ENCODE results near the gene FUT3. TPM values are rescaled to one million over a fixed set of nuclear protein-coding genes. Genes with fewer than 3 reads are reported as not detected.

The FUT3 gene
- total and polyA plus RNA-seq, 4 donors, result 0.25 to 0.47 (median 0.27) TPM; not detected in 1

DNA sequence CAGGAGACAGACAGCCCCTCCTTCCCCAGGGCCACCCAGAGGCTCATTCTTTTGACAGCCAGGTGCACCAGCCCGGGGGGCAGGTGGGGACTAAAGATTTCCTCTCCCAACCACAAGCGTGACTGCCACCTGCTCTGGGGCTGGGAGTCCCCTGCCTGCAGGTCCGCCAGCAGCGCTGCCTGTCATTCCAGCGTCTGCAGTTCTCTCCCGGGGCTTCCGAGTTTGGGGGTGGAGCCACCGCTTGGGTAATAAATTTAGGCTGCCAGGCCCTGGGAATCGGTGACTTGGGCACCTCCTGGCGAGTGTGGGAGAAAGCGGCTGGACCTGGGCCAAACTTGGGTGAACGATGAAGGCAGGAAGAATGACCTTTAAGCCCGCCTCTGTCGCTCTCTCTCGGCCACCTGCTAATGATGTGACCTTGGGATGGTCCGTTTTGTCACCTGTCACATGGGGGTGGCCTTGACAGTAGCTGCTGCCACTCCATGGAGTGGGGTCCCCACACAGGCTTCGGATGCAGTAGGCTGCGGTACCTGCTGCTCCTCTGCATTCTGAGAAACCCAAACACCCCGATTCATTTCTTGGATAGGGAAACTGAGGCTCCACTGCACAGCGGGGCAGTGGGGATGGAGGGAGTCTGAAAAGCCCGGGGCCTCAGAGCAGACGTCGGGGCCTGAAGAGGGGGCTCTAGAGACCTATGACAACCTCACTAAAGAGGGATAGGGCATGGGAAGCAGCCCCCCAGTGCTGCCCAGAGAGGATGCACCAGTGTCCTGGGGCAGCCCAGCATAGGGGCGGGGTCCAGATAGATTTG lies 24.5 kb downstream of the FUT3 start (continued):
- TF ChIP-seq, protein P1, sequence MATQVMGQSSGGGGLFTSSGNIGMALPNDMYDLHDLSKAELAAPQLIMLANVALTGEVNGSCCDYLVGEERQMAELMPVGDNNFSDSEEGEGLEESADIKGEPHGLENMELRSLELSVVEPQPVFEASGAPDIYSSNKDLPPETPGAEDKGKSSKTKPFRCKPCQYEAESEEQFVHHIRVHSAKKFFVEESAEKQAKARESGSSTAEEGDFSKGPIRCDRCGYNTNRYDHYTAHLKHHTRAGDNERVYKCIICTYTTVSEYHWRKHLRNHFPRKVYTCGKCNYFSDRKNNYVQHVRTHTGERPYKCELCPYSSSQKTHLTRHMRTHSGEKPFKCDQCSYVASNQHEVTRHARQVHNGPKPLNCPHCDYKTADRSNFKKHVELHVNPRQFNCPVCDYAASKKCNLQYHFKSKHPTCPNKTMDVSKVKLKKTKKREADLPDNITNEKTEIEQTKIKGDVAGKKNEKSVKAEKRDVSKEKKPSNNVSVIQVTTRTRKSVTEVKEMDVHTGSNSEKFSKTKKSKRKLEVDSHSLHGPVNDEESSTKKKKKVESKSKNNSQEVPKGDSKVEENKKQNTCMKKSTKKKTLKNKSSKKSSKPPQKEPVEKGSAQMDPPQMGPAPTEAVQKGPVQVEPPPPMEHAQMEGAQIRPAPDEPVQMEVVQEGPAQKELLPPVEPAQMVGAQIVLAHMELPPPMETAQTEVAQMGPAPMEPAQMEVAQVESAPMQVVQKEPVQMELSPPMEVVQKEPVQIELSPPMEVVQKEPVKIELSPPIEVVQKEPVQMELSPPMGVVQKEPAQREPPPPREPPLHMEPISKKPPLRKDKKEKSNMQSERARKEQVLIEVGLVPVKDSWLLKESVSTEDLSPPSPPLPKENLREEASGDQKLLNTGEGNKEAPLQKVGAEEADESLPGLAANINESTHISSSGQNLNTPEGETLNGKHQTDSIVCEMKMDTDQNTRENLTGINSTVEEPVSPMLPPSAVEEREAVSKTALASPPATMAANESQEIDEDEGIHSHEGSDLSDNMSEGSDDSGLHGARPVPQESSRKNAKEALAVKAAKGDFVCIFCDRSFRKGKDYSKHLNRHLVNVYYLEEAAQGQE (IDR thresholded peaks at IDR 0.05), result peak; percentile 34
- TF ChIP-seq, protein P2, sequence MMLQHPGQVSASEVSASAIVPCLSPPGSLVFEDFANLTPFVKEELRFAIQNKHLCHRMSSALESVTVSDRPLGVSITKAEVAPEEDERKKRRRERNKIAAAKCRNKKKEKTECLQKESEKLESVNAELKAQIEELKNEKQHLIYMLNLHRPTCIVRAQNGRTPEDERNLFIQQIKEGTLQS (IDR thresholded peaks at IDR 0.05), result peak; percentile 19
- TF ChIP-seq YY1 (IDR thresholded peaks at IDR 0.05) (peak; percentile 47), FOXA1 (IDR thresholded peaks at IDR 0.05) (no peak), RAD21 (IDR thresholded peaks at IDR 0.05) (peak; percentile 70 to 79), TAF1 (conservative IDR thresholded peaks at IDR 0.05) (no peak), RXRA (IDR thresholded peaks at IDR 0.05) (peak; percentile 72), HNF4G (IDR thresholded peaks at IDR 0.05) (peak; percentile 25)

DNA sequence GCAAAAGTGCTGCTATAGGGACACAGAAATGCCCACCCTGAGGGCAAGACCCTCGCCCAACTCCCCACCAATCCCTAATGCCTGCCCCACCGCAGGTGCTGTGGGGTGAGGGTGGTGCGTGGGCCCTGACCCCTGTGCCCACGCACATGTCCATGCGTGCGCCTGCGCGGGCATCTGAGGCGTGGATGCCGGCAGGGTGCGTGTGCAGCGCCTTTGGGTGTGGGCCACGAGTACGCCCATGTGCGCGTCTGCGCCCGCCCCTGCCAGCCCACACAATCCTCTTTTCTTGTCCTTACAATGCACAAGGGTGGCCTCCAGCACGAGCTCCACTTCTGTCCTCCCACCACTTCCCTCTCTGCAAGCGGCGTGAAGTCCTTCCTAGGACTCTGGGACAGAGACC lies 26.1 kb downstream of the FUT3 start:
- WGBS, result 97% methylated on average over 21 of the region's 21 CpGs
- DNase-seq (ENCODE audit: low spot score), result no peak
- Histone ChIP-seq H3K4me3 (ENCODE audit: low read depth in 1 of 3, low read length in 3 of 3) (no peak overlapping the region), H3K36me3 (ENCODE audit: control insufficient read depth in 4 of 4, insufficient read depth in 3 of 4, low read depth in 1 of 4, low read length in 3 of 4) (no peaks in the 10 kb centered on the region), H3K27ac (ENCODE audit: low read depth in 1 of 2, low read length in 2 of 2) (no peak overlapping the region), H3K9me3 (ENCODE audit: control insufficient read depth in 4 of 4, low read length in 3 of 4) (no peaks in the 10 kb centered on the region), H3K4me1 (ENCODE audit: control insufficient read depth in 4 of 4, insufficient read depth in 4 of 4, low read length in 3 of 4) (peaks cover 9 to 41% (median 24%) of the 10 kb centered on the region in 4 donors), H3K27me3 (ENCODE audit: control insufficient read depth in 4 of 4, insufficient read depth in 4 of 4, low read length in 3 of 4) (no peaks in the 10 kb centered on the region), H3K9ac (ENCODE audit: low read depth in 1 of 2, low read length in 2 of 2) (no peak overlapping the region)
- TF ChIP-seq JUND (IDR thresholded peaks at IDR 0.05) (no peak), YY1 (IDR thresholded peaks at IDR 0.05) (no peak), RXRA (IDR thresholded peaks at IDR 0.05) (no peak), HNF4A (conservative IDR thresholded peaks at IDR 0.05) (no peak), SP1 (IDR thresholded peaks at IDR 0.05) (no peak), NR2F2 (IDR thresholded peaks at IDR 0.05) (no peak), RAD21 (IDR thresholded peaks at IDR 0.05) (no peak)
- TF ChIP-seq, protein P3, sequence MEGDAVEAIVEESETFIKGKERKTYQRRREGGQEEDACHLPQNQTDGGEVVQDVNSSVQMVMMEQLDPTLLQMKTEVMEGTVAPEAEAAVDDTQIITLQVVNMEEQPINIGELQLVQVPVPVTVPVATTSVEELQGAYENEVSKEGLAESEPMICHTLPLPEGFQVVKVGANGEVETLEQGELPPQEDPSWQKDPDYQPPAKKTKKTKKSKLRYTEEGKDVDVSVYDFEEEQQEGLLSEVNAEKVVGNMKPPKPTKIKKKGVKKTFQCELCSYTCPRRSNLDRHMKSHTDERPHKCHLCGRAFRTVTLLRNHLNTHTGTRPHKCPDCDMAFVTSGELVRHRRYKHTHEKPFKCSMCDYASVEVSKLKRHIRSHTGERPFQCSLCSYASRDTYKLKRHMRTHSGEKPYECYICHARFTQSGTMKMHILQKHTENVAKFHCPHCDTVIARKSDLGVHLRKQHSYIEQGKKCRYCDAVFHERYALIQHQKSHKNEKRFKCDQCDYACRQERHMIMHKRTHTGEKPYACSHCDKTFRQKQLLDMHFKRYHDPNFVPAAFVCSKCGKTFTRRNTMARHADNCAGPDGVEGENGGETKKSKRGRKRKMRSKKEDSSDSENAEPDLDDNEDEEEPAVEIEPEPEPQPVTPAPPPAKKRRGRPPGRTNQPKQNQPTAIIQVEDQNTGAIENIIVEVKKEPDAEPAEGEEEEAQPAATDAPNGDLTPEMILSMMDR (IDR thresholded peaks at IDR 0.05; ENCODE audit: low read depth, low read length, missing input control), result no peak

DNA sequence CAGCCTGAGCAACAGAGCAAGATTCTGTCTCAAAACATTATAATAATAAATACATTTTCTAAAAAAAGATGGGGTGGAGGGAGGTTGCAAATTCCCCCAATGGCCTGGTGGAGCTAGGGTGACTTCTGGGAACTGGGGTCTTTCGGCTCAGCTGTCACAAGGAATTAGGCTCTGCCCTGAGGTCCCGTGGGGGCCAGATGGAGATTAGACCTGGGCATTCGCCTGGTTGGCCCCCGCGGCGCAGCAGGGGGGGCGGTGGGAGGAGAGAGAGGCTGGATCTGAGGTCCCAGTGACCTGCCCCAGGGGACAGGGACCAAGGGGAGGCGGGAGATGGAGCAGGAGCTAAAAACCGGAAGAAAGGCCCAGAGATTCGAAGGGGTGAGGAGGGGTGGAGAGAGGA lies 26.5 kb downstream of the FUT3 start:
- 92% methylated on average over 10 of the region's 10 CpGs for WGBS
- Histone ChIP-seq H3K27ac (ENCODE audit: low read depth in 1 of 2, low read length in 2 of 2) (no peak overlapping the region), H3K36me3 (ENCODE audit: control insufficient read depth in 4 of 4, insufficient read depth in 3 of 4, low read depth in 1 of 4, low read length in 3 of 4) (no peaks in the 10 kb centered on the region), H3K27me3 (ENCODE audit: control insufficient read depth in 4 of 4, insufficient read depth in 4 of 4, low read length in 3 of 4) (no peaks in the 10 kb centered on the region), H3K9ac (ENCODE audit: low read depth in 1 of 2, low read length in 2 of 2) (no peak overlapping the region), H3K4me1 (ENCODE audit: control insufficient read depth in 4 of 4, insufficient read depth in 4 of 4, low read length in 3 of 4) (peaks cover 9 to 41% (median 24%) of the 10 kb centered on the region in 4 donors), H3K9me3 (ENCODE audit: control insufficient read depth in 4 of 4, low read length in 3 of 4) (no peaks in the 10 kb centered on the region), H3K4me3 (ENCODE audit: low read depth in 1 of 3, low read length in 3 of 3) (no peak overlapping the region)
- TF ChIP-seq EGR1 (IDR thresholded peaks at IDR 0.05; ENCODE audit: low read depth in 2 of 2) (no peak), JUND (IDR thresholded peaks at IDR 0.05) (no peak), TAF1 (conservative IDR thresholded peaks at IDR 0.05) (no peak), YY1 (IDR thresholded peaks at IDR 0.05) (no peak), RXRA (IDR thresholded peaks at IDR 0.05) (no peak), FOXA2 (IDR thresholded peaks at IDR 0.05) (no peak), FOXA1 (IDR thresholded peaks at IDR 0.05) (no peak), HNF4G (IDR thresholded peaks at IDR 0.05) (no peak), RAD21 (IDR thresholded peaks at IDR 0.05) (no peak), HNF4A (conservative IDR thresholded peaks at IDR 0.05) (no peak), GABPA (IDR thresholded peaks at IDR 0.05 in 1 of 2, conservative IDR thresholded peaks at IDR 0.05 in 1 of 2) (no peak), NR2F2 (IDR thresholded peaks at IDR 0.05) (no peak)
- TF ChIP-seq, protein P1 (IDR thresholded peaks at IDR 0.05), result no peak
- DNase-seq (ENCODE audit: low spot score), result no peak
